Regular cardiac myocyte (primary cell): Measurements from ENCODE around the gene FMO1. TPM values are rescaled to one million over a fixed set of nuclear protein-coding genes. Genes with fewer than 3 reads are reported as not detected.

ENCODE experiments used
- total RNA-seq: library from RNA; depleted of rRNA; stranded (reverse); fragments of >200 nt; gene quantifications from 2 replicates; pipeline ENCODE4 v1.2.3, GENCODE V29; 2014

The FMO1 gene, protein sequence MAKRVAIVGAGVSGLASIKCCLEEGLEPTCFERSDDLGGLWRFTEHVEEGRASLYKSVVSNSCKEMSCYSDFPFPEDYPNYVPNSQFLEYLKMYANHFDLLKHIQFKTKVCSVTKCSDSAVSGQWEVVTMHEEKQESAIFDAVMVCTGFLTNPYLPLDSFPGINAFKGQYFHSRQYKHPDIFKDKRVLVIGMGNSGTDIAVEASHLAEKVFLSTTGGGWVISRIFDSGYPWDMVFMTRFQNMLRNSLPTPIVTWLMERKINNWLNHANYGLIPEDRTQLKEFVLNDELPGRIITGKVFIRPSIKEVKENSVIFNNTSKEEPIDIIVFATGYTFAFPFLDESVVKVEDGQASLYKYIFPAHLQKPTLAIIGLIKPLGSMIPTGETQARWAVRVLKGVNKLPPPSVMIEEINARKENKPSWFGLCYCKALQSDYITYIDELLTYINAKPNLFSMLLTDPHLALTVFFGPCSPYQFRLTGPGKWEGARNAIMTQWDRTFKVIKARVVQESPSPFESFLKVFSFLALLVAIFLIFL
- 0.28 TPM in 1 of 2 replicates, not detected in the other for total RNA-seq

DNA sequence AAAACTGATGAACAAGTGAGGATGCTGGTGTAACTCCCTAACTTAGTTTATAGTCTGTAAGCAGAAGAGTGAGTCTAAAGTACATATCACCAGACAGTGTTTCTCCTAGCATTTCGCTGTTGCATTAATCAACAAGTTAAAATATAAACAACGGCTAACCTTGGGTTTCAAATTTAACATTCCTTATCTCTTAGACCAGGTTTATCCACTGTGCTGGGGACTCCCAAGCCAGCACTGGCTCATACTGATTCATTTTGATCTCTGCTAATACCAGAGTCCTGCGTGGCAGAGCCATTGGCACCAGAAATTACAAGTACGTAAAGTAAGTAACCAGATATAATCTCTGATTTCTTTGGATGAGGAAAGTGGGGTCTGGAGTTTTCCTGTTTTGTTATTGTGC, at the start of gene FMO1:
Gene FMO1, plus strand, starts transcription at position 193 of the 400 bp plus-strand sequence. CDS start 9,594 bp downstream, outside the sequence.

DNA sequence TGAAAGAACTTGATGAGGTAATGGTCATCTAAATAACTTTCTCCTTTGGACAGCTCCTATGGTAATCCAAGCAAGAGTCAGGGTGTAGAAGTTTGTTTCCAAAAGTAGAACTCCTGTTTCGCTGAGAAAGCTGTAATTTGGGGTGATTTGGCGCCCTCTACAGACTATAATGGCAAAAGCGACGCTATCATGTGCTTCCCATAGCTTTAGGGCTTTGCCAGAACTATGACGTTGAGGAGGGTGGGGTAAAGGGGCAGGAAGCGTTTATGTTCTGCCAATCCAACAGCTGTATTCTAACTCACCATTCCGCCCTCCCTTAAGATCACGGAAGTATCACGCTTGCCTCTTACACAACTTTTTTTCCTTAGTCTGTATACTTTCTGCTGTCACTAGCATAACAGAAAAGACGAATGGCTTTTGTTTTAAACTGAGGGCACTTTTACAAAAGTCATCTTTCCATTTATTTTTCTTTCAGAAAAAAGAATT, 65.6 kb downstream of the FMO1 start, which contains the start of gene FMO4:
Gene FMO4, plus strand, starts transcription at position 349 of the 486 bp plus-strand sequence. CDS start 5,643 bp downstream, outside the sequence.

Other genes with a start within 250 kb of the FMO1 start
- 0.38 and 12.1 TPM in 2 replicates for gene FMO3, start 157.6 kb upstream of the FMO1 start, total RNA-seq
- gene FMO2, start 63.2 kb upstream of the FMO1 start, total RNA-seq, result 1.3 and 27.9 TPM in 2 replicates
- 0.96 and 3.9 TPM in 2 replicates for gene FMO4, start 65.7 kb downstream of the FMO1 start, total RNA-seq
- 33.9 and 42.0 TPM in 2 replicates for gene PRRC2C, start 237.0 kb downstream of the FMO1 start, total RNA-seq